ENCODE results near the gene EFCAB5.
"Not testable (repeated sequence)": the region's sequence is repeated elsewhere in the genome, so short reads cannot be mapped to it uniquely, and the experiment has no call there.

The EFCAB5 gene

DNA sequence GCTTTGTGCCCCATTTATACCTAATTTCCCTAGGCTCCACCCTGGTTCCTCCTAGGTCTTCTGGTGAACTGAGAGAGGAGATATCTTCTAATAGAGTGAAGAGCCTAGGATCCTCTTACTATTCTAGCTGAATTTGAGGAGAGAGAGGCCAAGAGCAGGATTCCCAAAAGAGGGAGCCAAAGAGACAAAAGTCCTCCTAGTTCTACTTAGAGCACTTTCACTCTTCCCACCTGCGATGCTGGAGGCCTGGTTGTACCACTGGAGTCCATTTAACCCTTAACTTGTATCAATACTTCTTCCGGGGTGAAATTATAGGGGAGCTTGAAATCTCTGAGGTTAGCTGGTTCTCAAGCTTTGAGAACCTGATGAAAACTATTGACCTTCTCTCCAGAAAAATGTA lies 8.1 kb upstream of the EFCAB5 start:
- peak; percentile 67 for DNase-seq (ENCODE audit: low spot score)

DNA sequence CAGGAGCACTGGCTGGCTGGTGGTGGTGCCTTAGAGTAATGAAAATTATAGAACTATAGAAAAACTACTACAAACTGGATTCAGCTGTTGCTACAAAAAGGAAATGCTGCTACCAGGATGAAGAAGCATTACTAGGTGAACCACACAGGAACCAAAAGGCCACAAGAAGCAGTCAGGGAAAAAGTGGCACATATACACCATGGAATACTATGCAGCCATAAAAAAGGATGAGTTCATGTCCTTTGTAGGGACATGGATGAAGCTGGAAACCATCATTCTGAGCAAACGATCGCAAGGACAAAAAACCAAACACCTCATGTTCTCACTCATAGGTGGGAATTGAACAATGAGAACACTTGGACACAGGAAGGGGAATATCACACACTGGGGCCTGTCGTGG lies 5.5 kb upstream of the EFCAB5 start:
- not testable (repeated sequence) for DNase-seq (ENCODE audit: low spot score)

GRCh38 chr17:29936724-29937123 lies 4.7 kb upstream of the EFCAB5 start:
- no peak for DNase-seq (ENCODE audit: low spot score)

DNA sequence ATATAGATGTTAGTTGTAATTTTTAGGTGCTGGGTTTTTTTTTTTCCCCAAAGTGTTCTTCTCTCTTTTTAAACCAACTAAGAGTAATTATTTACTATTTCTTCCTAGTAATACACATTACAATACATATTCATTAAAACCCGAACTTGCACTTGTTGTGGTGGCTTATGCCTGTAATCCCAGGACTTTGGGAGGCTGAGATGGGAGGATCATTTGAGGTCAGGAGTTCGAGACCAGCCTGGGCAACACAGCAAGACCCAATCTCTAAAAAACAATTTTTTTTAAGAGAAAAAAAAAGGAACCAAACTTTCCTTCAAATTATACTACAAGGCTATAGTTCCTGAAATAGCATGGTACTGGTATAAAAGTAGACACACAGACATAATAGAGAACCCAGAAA lies 3.8 kb downstream of the EFCAB5 start:
- no peak for DNase-seq (ENCODE audit: low spot score)

- DNase-seq (ENCODE audit: low spot score), result no peak
Observed at GRCh38 chr17:29948448-29949215, 7.2 kb downstream of the EFCAB5 start.

DNA sequence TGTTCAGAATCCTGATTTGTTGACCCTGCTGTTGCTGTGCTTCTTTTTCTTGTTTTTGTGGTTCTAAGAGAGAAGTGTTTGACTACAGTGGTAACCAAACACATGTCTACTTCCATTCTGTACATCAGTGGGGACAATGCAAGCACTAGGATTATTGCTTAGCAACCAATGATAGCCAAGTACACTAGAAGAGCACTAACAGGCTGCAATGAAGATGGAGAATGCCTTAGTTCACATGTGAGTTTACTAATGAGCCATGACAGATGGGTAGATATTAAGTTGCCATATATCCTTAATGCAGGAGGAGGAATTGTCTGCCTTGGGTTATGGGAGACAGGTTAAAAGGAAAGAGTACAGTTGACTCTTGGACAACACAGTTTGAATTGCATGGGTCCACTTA lies 8.3 kb downstream of the EFCAB5 start:
- DNase-seq (ENCODE audit: low spot score), result peak; percentile 85

GRCh38 chr17:29954405-29954804 lies 13.0 kb downstream of the EFCAB5 start:
- no peak for DNase-seq (ENCODE audit: low spot score)

DNA sequence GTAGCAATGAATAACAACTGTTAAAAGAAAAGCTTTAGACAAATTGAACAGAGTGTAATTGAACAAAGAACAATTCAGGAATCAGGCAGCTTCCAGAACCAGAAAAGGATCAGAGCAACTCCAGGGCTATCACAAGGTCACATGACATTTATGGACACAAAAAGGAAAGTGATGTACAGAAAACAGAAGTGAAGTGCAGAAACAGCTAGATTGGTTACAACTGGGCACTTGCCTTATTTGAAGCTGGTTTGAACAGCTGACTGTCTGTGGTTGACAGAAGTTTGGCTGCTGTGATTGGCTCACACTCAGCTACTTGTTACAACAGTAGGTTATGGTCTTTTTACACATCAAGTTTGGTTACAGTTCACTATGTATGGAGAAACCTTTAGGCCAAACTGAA lies 14.8 kb downstream of the EFCAB5 start:
- no peak for DNase-seq (ENCODE audit: low spot score)

- not testable (repeated sequence) for DNase-seq (ENCODE audit: low spot score)
Observed at GRCh38 chr17:29957488-29957887, 16.1 kb downstream of the EFCAB5 start.

DNA sequence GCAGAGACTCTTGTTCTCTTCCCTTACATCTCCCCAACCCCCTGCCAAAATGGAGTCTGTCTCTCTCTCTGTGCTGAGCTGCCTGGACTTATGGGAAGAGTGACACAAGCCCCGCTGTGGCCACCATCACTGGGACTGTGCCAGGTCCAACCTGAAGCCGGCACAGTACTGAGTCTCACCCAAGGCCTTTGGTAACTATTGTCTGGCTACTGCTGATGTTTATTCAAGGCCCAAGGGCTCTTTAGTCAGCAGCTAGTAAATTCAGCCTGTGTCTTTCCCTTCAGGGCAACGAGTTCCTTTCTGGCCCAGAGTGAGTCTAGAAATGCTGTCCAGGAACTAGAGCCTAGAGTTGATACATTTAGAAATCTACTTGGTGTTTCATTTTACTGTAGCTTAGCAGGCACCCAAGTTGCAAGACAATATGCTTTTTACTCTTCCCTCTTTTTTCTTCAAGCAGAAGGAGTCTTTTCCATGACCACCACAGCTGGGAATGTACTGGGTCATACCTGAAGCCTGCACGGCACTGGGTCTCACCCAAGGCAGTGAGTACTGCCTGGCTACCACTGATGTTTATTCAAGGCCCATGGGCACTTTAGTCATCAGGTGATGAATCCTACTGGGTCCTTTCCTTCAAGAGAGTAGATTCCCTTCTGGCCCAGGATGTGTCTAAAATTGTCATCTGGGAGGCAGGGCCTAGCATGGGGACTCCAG lies 17.7 kb downstream of the EFCAB5 start:
- DNase-seq (ENCODE audit: low spot score), result no peak

GRCh38 chr17:29959658-29960337 lies 18.4 kb downstream of the EFCAB5 start:
- no peak for DNase-seq (ENCODE audit: low spot score)

DNA sequence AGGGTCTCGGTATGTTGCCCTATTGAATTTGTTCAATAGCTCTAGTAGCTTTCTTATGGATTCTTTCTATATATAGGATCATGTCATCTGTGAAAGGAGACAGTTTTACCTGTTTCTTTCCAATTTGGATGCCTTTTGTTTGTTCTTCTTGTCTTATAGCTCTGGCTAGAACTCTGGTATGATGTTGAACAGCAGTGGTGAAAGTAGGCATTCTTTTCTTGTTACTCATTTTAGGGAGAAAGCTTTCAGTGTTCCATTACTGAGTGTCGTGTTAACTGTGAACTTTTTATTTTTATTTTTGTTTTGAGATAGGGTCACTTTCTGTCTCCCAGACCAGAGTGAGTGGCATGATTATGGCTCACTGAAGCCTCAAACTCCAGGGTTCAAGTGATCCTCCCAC lies 21.2 kb downstream of the EFCAB5 start:
- no peak for DNase-seq (ENCODE audit: low spot score)

- DNase-seq (ENCODE audit: low spot score), result no peak
Observed at GRCh38 chr17:29968271-29968670, 26.8 kb downstream of the EFCAB5 start.

DNA sequence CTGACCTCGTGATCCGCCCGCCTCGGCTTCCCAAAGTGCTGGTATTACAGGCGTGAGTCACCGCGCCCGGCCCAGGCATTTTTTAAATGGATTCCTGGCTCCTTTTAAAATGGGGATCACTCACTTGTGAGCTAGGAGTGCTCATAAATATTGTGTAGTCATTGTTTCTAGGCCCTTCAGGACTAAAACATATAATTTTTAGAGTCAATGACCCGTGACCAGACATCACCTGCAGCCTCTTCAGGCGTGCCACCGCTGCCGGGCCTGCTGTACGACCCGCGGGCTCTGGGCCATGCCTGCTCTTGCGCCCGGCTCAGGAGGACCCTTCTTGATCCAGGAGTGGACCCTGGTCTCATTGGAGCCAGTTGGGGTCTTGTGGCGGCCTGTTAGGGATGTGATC lies 30.8 kb downstream of the EFCAB5 start:
- DNase-seq (ENCODE audit: low spot score), result no peak

- DNase-seq (ENCODE audit: low spot score), result no peak
Observed at GRCh38 chr17:29973005-29973404, 31.6 kb downstream of the EFCAB5 start.

GRCh38 chr17:29977836-29978235 lies 36.4 kb downstream of the EFCAB5 start:
- DNase-seq (ENCODE audit: low spot score), result no peak

DNA sequence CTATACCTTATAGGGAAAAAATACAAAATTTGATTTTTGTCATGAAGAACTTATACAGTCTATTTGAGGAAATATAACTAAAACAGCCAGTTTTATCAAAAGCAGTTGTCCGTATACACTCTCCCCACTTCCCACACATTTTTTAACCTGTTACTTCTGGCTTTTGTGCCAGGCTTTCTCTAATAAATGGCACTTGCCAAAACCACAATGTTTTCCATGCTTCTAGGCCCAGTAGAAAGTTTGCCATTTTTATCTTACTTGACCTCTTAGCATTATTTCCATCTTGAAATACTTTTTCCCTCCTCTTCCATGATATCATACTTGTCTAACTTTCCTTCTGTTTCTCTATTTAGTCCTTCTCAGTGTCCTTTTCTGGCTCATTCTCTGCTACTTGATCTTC lies 38.8 kb downstream of the EFCAB5 start:
- no peak for DNase-seq (ENCODE audit: low spot score)

GRCh38 chr17:29982991-29983653 lies 41.7 kb downstream of the EFCAB5 start:
- peak; percentile 68 for DNase-seq (ENCODE audit: low spot score)

DNA sequence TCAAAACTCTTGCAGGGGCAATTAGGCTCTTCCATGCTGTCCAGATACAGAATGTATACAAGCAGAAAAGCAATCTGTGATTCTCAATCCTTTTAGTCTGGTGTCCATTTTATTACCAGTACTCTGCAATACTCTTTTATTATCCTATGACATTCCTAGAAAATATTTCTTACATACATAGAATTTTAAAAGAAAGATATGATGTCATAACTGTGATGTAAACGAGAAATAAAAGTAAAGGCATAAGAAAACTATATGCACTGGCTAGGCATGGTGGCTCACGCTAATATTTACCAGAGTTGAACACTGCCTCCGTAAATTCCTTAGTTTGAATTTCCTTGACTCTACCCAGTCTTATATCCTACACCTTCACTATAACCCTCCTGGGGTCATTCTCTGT lies 55.0 kb downstream of the EFCAB5 start:
- no peak for DNase-seq (ENCODE audit: low spot score)

DNA sequence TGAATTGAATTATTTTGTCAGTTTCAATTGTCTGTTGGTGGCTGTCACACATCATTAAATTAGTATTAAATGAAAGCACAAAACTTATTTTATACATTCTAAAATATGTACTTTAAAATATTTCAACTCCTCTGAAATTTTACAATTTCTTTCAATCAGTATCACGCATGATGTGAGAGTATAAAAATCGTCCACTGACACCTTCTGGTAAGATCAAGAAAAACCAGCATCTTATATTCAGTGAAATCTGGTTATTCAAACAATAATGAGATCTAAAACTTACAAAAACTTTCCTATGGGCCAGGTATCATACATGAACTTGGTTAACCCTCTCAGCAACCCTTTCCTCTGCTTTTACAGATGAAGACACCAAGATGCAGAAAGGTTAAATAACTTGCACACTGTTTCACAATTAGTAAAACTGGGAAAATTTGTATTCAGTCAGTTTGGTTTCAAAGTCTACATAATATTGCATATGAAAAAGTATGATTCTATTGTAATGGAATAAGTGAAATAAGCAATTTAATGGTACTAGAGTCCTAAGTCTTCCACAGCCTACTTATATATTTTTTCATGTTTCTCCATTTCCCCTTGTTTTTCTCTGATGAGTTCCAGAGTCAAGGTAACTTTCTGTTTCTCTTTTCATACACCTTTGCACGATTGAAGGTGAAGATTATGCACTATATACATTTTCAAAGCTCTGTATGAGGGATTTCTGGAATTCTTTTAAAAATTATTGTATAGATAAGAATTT lies 58.7 kb downstream of the EFCAB5 start:
- DNase-seq (ENCODE audit: low spot score), result no peak

GRCh38 chr17:30000755-30001257 lies 59.4 kb downstream of the EFCAB5 start:
- DNase-seq (ENCODE audit: low spot score), result no peak
